Prostate gland (tissue), 2 donors: ENCODE results near the gene YEATS2.

Source experiments
- CTCF ChIP-seq, 4 experiments: fragments of 200-600 bp in 2 of 4; fragments of 450-650 bp in 2 of 4; sonication (generic) in 2 of 4; IDR thresholded peaks; 1 replicate in 3 of 4; 2 replicates in 1 of 4; pipeline ENCODE4 v1.5.1; 2016 to 2019; ENCODE audit warnings: antibody characterized with exemption in 4 of 4, mild to moderate bottlenecking in 2 of 4, moderate library complexity in 2 of 4
- POLR2AphosphoS5 ChIP-seq: sonication (generic); formaldehyde crosslinking; IDR thresholded peaks from one replicate; pipeline ENCODE4 v1.6.1; 2017; ENCODE audit warnings: antibody characterized with exemption

- no peak for TF ChIP-seq POLR2AphosphoS5
- TF ChIP-seq CTCF (IDR thresholded peaks at IDR 0.05), result peak in 2 of 4 experiments; percentile 26 to 29
These were observed 128.0 kb downstream of the YEATS2 start, which contains the start of gene MAP6D1 for GRCh38 chr3:183825456-183826161.
